Measurements from ENCODE around the gene OR2T6.
"Not testable (repeated sequence)": the region's sequence is repeated elsewhere in the genome, so short reads cannot be mapped to it uniquely, and the experiment has no call there.

The OR2T6 gene

GRCh38 chr1:248375446-248375845 lies at the start of gene OR2T6:
Gene OR2T6 (plus strand): TSS chr1:248375746. CDS start chr1:248387609, 11,863 bp downstream.
- no peak for FAIRE-seq

- no peak for FAIRE-seq
Observed at GRCh38 chr1:248343451-248343850, 32.1 kb upstream of the OR2T6 start.

- no peak for FAIRE-seq
Observed at GRCh38 chr1:248348475-248348874, 27.1 kb upstream of the OR2T6 start, which contains the start of gene OR14C36. Gene OR14C36 (plus strand): TSS chr1:248348775. CDS start chr1:248348775, 0 bp downstream.

- FAIRE-seq: no peak
Observed at GRCh38 chr1:248359415-248359814, 16.1 kb upstream of the OR2T6 start.

GRCh38 chr1:248361121-248361715 lies 14.3 kb upstream of the OR2T6 start, which contains the start of gene OR2T4:
Gene OR2T4 (plus strand): TSS chr1:248361665. CDS start chr1:248361665, 0 bp downstream.
- FAIRE-seq: no peak

- FAIRE-seq: no peak
Observed at GRCh38 chr1:248366609-248367008, 8.9 kb upstream of the OR2T6 start.

- no peak for FAIRE-seq
Observed at GRCh38 chr1:248372394-248372793, 3.2 kb upstream of the OR2T6 start.

- no peak for FAIRE-seq
Observed at GRCh38 chr1:248373761-248374160, 1.8 kb upstream of the OR2T6 start.

GRCh38 chr1:248376916-248377315 lies 1.4 kb downstream of the OR2T6 start:
- no peak for FAIRE-seq

GRCh38 chr1:248380854-248381253 lies 5.3 kb downstream of the OR2T6 start:
- FAIRE-seq: no peak

GRCh38 chr1:248388426-248388825 lies 12.9 kb downstream of the OR2T6 start:
- FAIRE-seq: no peak

- FAIRE-seq: no peak
Observed at GRCh38 chr1:248393050-248393449, 17.5 kb downstream of the OR2T6 start.

GRCh38 chr1:248402748-248403147 lies 27.2 kb downstream of the OR2T6 start, which contains the start of gene OR2T1:
Gene OR2T1 (plus strand): TSS chr1:248403048. CDS start chr1:248406148, 3,100 bp downstream.
- no peak for FAIRE-seq

GRCh38 chr1:248404024-248404423 lies 28.5 kb downstream of the OR2T6 start:
- FAIRE-seq: peak; percentile 74

GRCh38 chr1:248406721-248407692 lies 31.5 kb downstream of the OR2T6 start:
- FAIRE-seq: no peak

GRCh38 chr1:248416226-248416625 lies 40.7 kb downstream of the OR2T6 start:
- no peak for FAIRE-seq

GRCh38 chr1:248417854-248418253 lies 42.3 kb downstream of the OR2T6 start:
- FAIRE-seq: no peak

- FAIRE-seq: peak; percentile 81
Observed at GRCh38 chr1:248421384-248421783, 45.8 kb downstream of the OR2T6 start.

GRCh38 chr1:248427526-248428191 lies 52.1 kb downstream of the OR2T6 start:
- FAIRE-seq: not testable (repeated sequence)

- FAIRE-seq: not testable (repeated sequence)
Observed at GRCh38 chr1:248428192-248428533, 52.6 kb downstream of the OR2T6 start.

GRCh38 chr1:248431683-248432082 lies 56.1 kb downstream of the OR2T6 start:
- not testable (repeated sequence) for FAIRE-seq

- FAIRE-seq: not testable (repeated sequence)
Observed at GRCh38 chr1:248432201-248432600, 56.7 kb downstream of the OR2T6 start.

- FAIRE-seq: not testable (repeated sequence)
Observed at GRCh38 chr1:248433811-248434415, 58.4 kb downstream of the OR2T6 start.

All from islet of Langerhans (tissue), 1 donor.